ENCODE data around the gene AP3M1.

GRCh38 chr10:74083304-74083703 is 67.3 kb downstream of the AP3M1 start:
- TF ChIP-seq, protein P1, sequence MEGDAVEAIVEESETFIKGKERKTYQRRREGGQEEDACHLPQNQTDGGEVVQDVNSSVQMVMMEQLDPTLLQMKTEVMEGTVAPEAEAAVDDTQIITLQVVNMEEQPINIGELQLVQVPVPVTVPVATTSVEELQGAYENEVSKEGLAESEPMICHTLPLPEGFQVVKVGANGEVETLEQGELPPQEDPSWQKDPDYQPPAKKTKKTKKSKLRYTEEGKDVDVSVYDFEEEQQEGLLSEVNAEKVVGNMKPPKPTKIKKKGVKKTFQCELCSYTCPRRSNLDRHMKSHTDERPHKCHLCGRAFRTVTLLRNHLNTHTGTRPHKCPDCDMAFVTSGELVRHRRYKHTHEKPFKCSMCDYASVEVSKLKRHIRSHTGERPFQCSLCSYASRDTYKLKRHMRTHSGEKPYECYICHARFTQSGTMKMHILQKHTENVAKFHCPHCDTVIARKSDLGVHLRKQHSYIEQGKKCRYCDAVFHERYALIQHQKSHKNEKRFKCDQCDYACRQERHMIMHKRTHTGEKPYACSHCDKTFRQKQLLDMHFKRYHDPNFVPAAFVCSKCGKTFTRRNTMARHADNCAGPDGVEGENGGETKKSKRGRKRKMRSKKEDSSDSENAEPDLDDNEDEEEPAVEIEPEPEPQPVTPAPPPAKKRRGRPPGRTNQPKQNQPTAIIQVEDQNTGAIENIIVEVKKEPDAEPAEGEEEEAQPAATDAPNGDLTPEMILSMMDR (conservative IDR thresholded peaks at IDR 0.05), result no peak
- TF ChIP-seq EZH2 (IDR thresholded peaks at IDR 0.05; ENCODE audit: low read depth), result no peak
